ENCODE measurements around the gene TOMM7.

GRCh38 chr7:22801912-22802311, 20.7 kb downstream of the TOMM7 start:
- no peak for TF ChIP-seq CTCF (IDR thresholded peaks at IDR 0.05 in 2 of 3, conservative IDR thresholded peaks at IDR 0.05 in 1 of 3; ENCODE audit: borderline replicate concordance in 1 of 3, insufficient read depth in 1 of 3, low read depth in 2 of 3, low read length in 2 of 3)
- TF ChIP-seq EZH2 (IDR thresholded peaks at IDR 0.05), result no peak
- no peak for TF ChIP-seq RAD21 (IDR thresholded peaks at IDR 0.05; ENCODE audit: low read depth)
- TF ChIP-seq EZH2phosphoT487 (IDR thresholded peaks at IDR 0.05; ENCODE audit: borderline replicate concordance), result no peak
- no peak for TF ChIP-seq MAX (IDR thresholded peaks at IDR 0.05)
- TF ChIP-seq POLR2A (IDR thresholded peaks at IDR 0.05; ENCODE audit: borderline replicate concordance, extremely low read depth, insufficient read depth, insufficient read length), result no peak
- no peak for TF ChIP-seq ELF1 (IDR thresholded peaks at IDR 0.05; ENCODE audit: borderline replicate concordance, low read depth)
- no peak for TF ChIP-seq POLR2AphosphoS5 (IDR thresholded peaks at IDR 0.05; ENCODE audit: low read depth, low read length)
- TF ChIP-seq FOSL1 (IDR thresholded peaks at IDR 0.05; ENCODE audit: low read depth), result no peak
- no peak for TF ChIP-seq REST (IDR thresholded peaks at IDR 0.05; ENCODE audit: low read depth)
- TF ChIP-seq YY1 (IDR thresholded peaks at IDR 0.05; ENCODE audit: extremely low read depth, insufficient replicate concordance, low read depth, low read length), result no peak
- no peak for TF ChIP-seq JUND (IDR thresholded peaks at IDR 0.05)
- no peak for TF ChIP-seq ATF3 (IDR thresholded peaks at IDR 0.05)
